Lower lobe of right lung (tissue), 2 donors: Measurements from ENCODE around the gene CHAF1B. TPM values are rescaled to one million over a fixed set of nuclear protein-coding genes. Genes with fewer than 3 reads are reported as not detected.

ENCODE experiments used
- ATAC-seq, 2 donors: fragments of 200-7000 bp; cut with Tn5 transposase; one replicate each; pipeline ENCODE4 v1.9.1; 2020 to 2022; ENCODE audit warnings: mild to moderate bottlenecking in 2 of 2, moderate library complexity in 2 of 2
- DNase-seq: peaks from one replicate; pipeline ENCODE4 v3.0.0-alpha.2; 2020
- H3K27ac ChIP-seq: fragments of 200-600 bp; one replicate; pipeline ENCODE4 v1.8.0; 2022
- H3K27me3 ChIP-seq: fragments of 200-600 bp; one replicate; pipeline ENCODE4 v1.8.0; 2022; ENCODE audit warnings: low read depth
- H3K36me3 ChIP-seq: fragments of 200-600 bp; one replicate; pipeline ENCODE4 v1.8.0; 2022; ENCODE audit warnings: mild to moderate bottlenecking
- H3K4me1 ChIP-seq: fragments of 200-600 bp; one replicate; pipeline ENCODE4 v1.8.0; 2022
- H3K4me3 ChIP-seq: fragments of 200-600 bp; one replicate; pipeline ENCODE4 v1.8.0; 2022; ENCODE audit warnings: mild to moderate bottlenecking
- H3K9me3 ChIP-seq: fragments of 200-600 bp; one replicate; pipeline ENCODE4 v1.8.0; 2022
- intact Hi-C: fragments of 100-400 bp; cut with DNase I; formaldehyde crosslinking; loops from one replicate; pipeline ENCODE4 v1.11.0; 2022
- total RNA-seq: library from RNA; stranded (reverse); fragmentation: NEBNext Ultra II Directional; extraction: Animal tissue kit (Norgen Biotek cat#: 25700); gene quantifications from one replicate; pipeline ENCODE4 v1.2.1, GENCODE V29; 2021
- TF ChIP-seq, protein P1 (sequence below): fragments of 200-600 bp; IDR thresholded peaks from one replicate; pipeline ENCODE4 v1.8.0; 2022; ENCODE audit warnings: antibody characterized with exemption, mild to moderate bottlenecking
- donor health status: DM: no; HTN: yes; CAD: no; lungs with severe emphysema.

Gene CHAF1B
- total RNA-seq, 1 donor from 2014 or later, result 1.8 TPM

DNA sequence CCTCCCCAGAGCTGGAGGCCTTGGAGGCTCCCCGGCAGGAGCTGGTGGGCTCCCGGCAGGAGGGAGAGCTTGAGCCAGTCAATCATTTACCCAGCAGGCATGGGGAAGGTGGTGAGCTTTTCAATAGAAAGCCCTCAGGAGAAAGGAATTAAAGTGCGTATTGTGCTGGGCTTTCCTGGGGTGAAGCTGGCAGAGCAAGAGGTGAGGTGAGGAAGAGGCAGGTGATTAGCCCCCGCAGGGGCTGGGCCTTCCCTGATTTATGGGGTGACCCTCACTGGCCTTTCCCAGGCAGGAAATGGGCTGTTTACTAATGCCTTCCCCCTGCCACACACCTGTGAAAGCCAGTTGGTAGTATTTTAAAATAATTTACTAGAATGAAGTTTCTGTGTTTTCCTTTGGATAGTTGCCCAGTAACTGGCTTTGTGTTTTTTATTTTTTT lies 68.9 kb downstream of the CHAF1B start:
- intact Hi-C loops, result no loop called here
- ATAC-seq (no peak), DNase-seq (no peak)
- Histone ChIP-seq H3K27me3 (no peaks in the 10 kb centered on the region), H3K4me1 (no peaks in the 10 kb centered on the region), H3K4me3 (no peak overlapping the region), H3K9me3 (no peaks in the 10 kb centered on the region), H3K36me3 (no peaks in the 10 kb centered on the region), H3K27ac (no peak overlapping the region)
- TF ChIP-seq, protein P1, sequence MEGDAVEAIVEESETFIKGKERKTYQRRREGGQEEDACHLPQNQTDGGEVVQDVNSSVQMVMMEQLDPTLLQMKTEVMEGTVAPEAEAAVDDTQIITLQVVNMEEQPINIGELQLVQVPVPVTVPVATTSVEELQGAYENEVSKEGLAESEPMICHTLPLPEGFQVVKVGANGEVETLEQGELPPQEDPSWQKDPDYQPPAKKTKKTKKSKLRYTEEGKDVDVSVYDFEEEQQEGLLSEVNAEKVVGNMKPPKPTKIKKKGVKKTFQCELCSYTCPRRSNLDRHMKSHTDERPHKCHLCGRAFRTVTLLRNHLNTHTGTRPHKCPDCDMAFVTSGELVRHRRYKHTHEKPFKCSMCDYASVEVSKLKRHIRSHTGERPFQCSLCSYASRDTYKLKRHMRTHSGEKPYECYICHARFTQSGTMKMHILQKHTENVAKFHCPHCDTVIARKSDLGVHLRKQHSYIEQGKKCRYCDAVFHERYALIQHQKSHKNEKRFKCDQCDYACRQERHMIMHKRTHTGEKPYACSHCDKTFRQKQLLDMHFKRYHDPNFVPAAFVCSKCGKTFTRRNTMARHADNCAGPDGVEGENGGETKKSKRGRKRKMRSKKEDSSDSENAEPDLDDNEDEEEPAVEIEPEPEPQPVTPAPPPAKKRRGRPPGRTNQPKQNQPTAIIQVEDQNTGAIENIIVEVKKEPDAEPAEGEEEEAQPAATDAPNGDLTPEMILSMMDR, result no peak

DNA sequence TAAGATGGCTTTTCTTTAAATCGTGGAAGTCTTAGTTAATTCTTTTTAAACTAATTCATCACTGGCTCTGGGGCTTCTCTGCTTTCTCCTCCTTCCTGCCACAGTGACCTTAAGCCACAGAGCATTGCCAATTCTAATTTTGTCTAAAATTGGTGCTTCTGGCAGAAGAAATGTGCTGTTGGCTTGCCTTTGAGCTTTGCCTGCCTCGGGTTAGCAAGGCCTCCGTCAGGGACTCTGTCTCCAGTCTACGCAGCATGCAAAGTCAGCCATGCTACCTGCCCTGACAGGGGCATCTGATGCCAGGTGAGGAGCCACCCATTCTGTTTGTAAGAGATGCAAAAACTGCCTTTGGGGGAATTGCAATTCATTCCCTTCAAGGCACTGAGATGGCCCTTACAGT lies 69.5 kb downstream of the CHAF1B start:
- no peak overlapping the region for H3K27ac ChIP-seq
- no peaks in the 10 kb centered on the region for H3K27me3 ChIP-seq
- H3K4me1 ChIP-seq, result no peaks in the 10 kb centered on the region
- no peak for ATAC-seq
- no peak for DNase-seq
- no peaks in the 10 kb centered on the region for H3K9me3 ChIP-seq
- TF ChIP-seq, protein P1, result no peak
- no peaks in the 10 kb centered on the region for H3K36me3 ChIP-seq
- intact Hi-C loops, result no loop called here
- no peak overlapping the region for H3K4me3 ChIP-seq

DNA sequence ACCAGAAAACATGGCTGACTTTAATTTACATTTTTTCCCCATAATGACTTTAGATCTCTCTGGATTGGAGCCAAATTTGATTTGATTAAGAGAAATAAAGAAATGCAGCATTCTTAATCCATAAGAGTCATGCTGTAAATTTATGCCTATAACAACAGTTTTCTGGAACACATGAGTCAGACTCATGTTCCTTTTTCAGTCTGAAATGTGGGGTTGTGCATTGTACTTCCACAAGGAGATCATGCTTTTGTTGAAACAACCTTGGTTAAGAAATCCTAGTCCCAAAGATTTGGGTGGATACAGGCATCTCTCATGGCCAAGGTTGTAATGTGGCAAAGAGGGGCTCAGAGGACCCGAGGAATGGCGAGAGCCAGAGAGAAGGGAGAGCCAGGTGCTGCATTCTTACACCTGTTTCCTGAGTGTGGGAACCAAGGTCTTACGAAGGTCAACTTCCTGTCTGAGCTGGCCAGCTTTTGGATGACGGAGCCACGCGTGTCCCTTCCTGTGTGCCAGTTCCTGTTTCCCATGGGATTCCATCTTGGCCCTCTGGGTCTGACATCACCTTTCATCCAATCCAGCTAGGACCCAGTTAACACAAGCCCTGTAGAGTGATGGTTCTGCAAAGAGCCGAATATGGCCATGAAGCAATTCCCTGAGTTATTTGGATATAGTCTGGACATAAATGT lies 71.7 kb downstream of the CHAF1B start:
- Histone ChIP-seq H3K27me3 (no peaks in the 10 kb centered on the region), H3K27ac (no peak overlapping the region), H3K4me3 (no peak overlapping the region), H3K4me1 (no peaks in the 10 kb centered on the region), H3K36me3 (no peaks in the 10 kb centered on the region), H3K9me3 (no peaks in the 10 kb centered on the region)
- peak in 1 of 2 donors; percentile 21 for ATAC-seq
- DNase-seq, result no peak
- intact Hi-C loops, result no loop called here
- TF ChIP-seq, protein P1, result no peak

DNA sequence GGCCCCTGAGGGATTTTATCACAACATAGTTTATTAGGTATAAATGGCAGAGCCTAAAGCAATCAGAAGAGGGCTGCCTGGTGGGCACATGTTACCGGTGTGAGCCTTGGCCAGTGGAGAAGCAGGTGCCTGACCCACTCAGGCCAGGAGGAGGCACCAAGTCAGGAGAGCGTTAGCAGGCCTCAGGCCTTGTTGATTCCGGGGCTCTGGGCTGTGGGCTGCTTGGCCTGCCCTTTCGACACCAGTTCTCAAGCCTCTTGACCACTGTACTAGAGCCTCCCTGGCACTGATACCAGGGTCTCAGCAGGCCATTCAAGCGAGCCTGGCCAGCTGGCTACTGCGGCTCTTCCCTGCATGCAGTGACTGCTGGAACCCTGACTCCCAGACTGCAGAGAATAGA lies 73.9 kb downstream of the CHAF1B start:
- TF ChIP-seq, protein P1, result no peak
- H3K4me3 ChIP-seq, result no peak overlapping the region
- no peaks in the 10 kb centered on the region for H3K9me3 ChIP-seq
- DNase-seq (no peak), ATAC-seq (no peak)
- no peaks in the 10 kb centered on the region for H3K4me1 ChIP-seq
- intact Hi-C loops, result no loop called here
- no peaks in the 10 kb centered on the region for H3K27me3 ChIP-seq
- H3K27ac ChIP-seq, result no peak overlapping the region
- no peaks in the 10 kb centered on the region for H3K36me3 ChIP-seq

DNA sequence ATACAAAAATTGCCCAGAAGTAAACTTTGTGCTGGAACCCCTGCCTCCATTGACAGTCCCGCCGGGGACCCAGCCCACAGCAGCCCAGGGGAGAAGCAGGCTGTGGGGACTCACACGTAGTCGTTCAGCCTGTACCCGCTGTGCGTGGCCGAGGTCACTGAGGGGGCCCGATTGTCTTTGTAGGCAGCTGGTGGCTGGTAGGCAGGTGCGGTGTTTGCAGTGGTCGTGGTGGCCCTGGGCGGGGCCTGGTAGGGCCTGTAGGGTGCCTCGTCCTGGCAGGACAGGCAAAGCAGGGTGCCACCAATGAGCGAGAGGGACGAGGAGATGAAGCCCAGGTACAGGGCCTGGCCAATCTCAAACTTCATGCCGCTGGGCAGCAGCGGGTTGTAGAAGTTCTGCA lies 75.7 kb downstream of the CHAF1B start:
- H3K27me3 ChIP-seq, result no peaks in the 10 kb centered on the region
- TF ChIP-seq, protein P1, result no peak
- no peaks in the 10 kb centered on the region for H3K9me3 ChIP-seq
- DNase-seq (no peak), ATAC-seq (no peak)
- no peak overlapping the region for H3K4me3 ChIP-seq
- intact Hi-C loops, result no loop called here
- no peak overlapping the region for H3K27ac ChIP-seq
- H3K4me1 ChIP-seq, result no peaks in the 10 kb centered on the region
- no peaks in the 10 kb centered on the region for H3K36me3 ChIP-seq
